Activated T-cell treated with anti-CD3 and anti-CD28 coated beads, Interleukin-2, amount 50 U/mL, for 72 hours (primary cell): ENCODE measurements around the gene SLC39A6. TPM values are rescaled to one million over a fixed set of nuclear protein-coding genes. Genes with fewer than 3 reads are reported as not detected.

Experiments used
- ATAC-seq, 2 donors: fragments of 150-1000 bp; cut with Tn5 transposase; replicated peaks in 1 of 2; 2 replicates each; pipeline ENCODE4 v1.10.0; 2021; ENCODE audit warnings: moderate library complexity in 2 of 2, mild to moderate bottlenecking in 1 of 2
- DNase-seq, 2 donors: peaks; one replicate each; pipeline ENCODE4 v3.0.0; 2021 to 2022; ENCODE audit warnings: mixed read lengths in 1 of 2
- H3K27ac Mint-ChIP-seq: one replicate; pipeline ENCODE4 v1.8.0; 2022; ENCODE audit warnings: mild to moderate bottlenecking, moderate library complexity, mixed read lengths
- H3K27me3 Mint-ChIP-seq: one replicate; pipeline ENCODE4 v1.8.0; 2022; ENCODE audit warnings: low read depth, mixed read lengths
- H3K36me3 Mint-ChIP-seq, 2 donors: one replicate each; pipeline ENCODE4 v1.8.0; 2022; ENCODE audit warnings: mixed read lengths in 2 of 2, mild to moderate bottlenecking in 1 of 2; ENCODE audit not compliant: insufficient read depth in 2 of 2
- H3K4me1 Mint-ChIP-seq: one replicate; pipeline ENCODE4 v1.8.0; 2022; ENCODE audit warnings: low read depth, mixed read lengths
- H3K4me3 Mint-ChIP-seq, 2 donors: one replicate each; pipeline ENCODE4 v1.8.0; 2022; ENCODE audit warnings: mild to moderate bottlenecking in 2 of 2, mixed read lengths in 2 of 2, moderate library complexity in 2 of 2
- H3K9me3 Mint-ChIP-seq, 2 donors: one replicate each; pipeline ENCODE4 v1.8.0; 2022; ENCODE audit warnings: mixed read lengths in 2 of 2
- total RNA-seq, 2 donors: library from RNA; stranded (reverse); gene quantifications; one replicate each; pipeline ENCODE4 v1.2.3, GENCODE V29; 2022

SLC39A6 gene
- total RNA-seq, 2 donors from 2014 or later: 25.4 to 27.5 TPM

GRCh38 chr18:36064027-36064808 lies 64.9 kb downstream of the SLC39A6 start:
- H3K27me3 Mint-ChIP-seq: no peaks in the 10 kb centered on the region
- no peak overlapping the region for H3K4me3 Mint-ChIP-seq
- no peaks in the 10 kb centered on the region for H3K9me3 Mint-ChIP-seq
- no peak overlapping the region for H3K27ac Mint-ChIP-seq
- no peak for DNase-seq
- peaks cover 37% of the 10 kb centered on the region for H3K4me1 Mint-ChIP-seq
- ATAC-seq: no peak
- peaks cover 3 to 7% of the 10 kb centered on the region in 2 donors for H3K36me3 Mint-ChIP-seq

DNA sequence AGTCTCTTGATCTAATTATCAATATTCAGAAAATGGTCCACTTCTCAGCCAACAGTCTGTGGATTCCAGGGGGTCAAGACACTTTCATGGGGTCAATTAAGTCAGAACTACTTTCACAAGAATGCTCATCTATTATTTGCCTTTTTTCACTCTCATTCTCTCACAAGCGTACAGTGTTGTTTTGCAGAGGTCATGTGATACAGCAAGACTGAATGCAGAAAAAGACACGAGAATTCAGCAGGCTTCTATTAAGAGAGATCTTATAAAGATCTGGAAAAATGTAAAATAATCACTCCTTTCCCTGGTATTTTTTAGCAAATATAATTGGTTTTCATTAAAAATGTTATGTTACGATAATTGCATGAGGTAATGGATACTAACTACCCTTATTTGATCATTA lies 70.5 kb downstream of the SLC39A6 start:
- Mint-ChIP-seq H3K4me3 (no peak overlapping the region), H3K36me3 (peaks cover 0 to 4% of the 10 kb centered on the region in 2 donors), H3K27ac (no peak overlapping the region), H3K9me3 (no peaks in the 10 kb centered on the region), H3K4me1 (peaks cover 7% of the 10 kb centered on the region), H3K27me3 (no peaks in the 10 kb centered on the region)
- ATAC-seq (no peak), DNase-seq (no peak)

Other genes with a start within 250 kb of the SLC39A6 start
- 10 to 100 TPM; 30.6 to 31.1 TPM for gene RPRD1A, start 61.8 kb downstream of the SLC39A6 start, total RNA-seq
- 100 to 1,000 TPM; 107 TPM for gene ELP2, start 559 bp upstream of the SLC39A6 start, total RNA-seq
- 1 to 10 TPM in 1 of 2 donors, under 1 TPM in 1; 0.22 to 1.2 TPM for gene MOCOS, start 58.2 kb upstream of the SLC39A6 start, total RNA-seq
- gene FHOD3, start 168.4 kb upstream of the SLC39A6 start, total RNA-seq: under 1 TPM in 1 of 2 donors, not detected in 1; 0.28 TPM